Uterus (tissue), 4 donors: Measurements from ENCODE around the gene ADARB2. TPM values are rescaled to one million over a fixed set of nuclear protein-coding genes. Genes with fewer than 3 reads are reported as not detected.

Experiments used
- DNase-seq, 2 donors: peaks; one replicate each; pipeline ENCODE4 v3.0.0-alpha.2; 2019 to 2020
- H3K27ac ChIP-seq, 2 donors: fragments of 200-600 bp; sonication (generic); 1 replicate in 1 of 2; 2 replicates in 1 of 2; pipeline ENCODE4 v1.5.1; 2016 to 2018
- H3K27me3 ChIP-seq, 2 donors: fragments of 200-600 bp; sonication (generic); one replicate each; pipeline ENCODE4 v1.5.1; 2018 to 2019; ENCODE audit warnings: control low read depth in 1 of 2
- H3K36me3 ChIP-seq, 2 donors: fragments of 200-600 bp; sonication (generic); one replicate each; pipeline ENCODE4 v1.5.1; 2019; ENCODE audit warnings: control low read depth in 1 of 2
- H3K4me1 ChIP-seq, 2 donors: fragments of 200-600 bp; sonication (generic); one replicate each; pipeline ENCODE4 v1.5.1; 2018 to 2019; ENCODE audit warnings: control low read depth in 1 of 2
- H3K4me3 ChIP-seq, 2 donors: fragments of 200-600 bp; sonication (generic); 1 replicate in 1 of 2; 2 replicates in 1 of 2; pipeline ENCODE4 v1.5.1; 2018 to 2019; ENCODE audit warnings: mild to moderate bottlenecking in 1 of 2
- H3K9me3 ChIP-seq, 2 donors: fragments of 200-600 bp; sonication (generic); one replicate each; pipeline ENCODE4 v1.5.1; 2019; ENCODE audit warnings: control low read depth in 1 of 2
- POLR2A ChIP-seq, 2 donors: fragments of 450-650 bp; IDR thresholded peaks; one replicate each; pipeline ENCODE4 v1.6.1; 2016; ENCODE audit warnings: antibody characterized with exemption in 2 of 2, mild to moderate bottlenecking in 1 of 2, moderate library complexity in 1 of 2
- intact Hi-C: fragments of 100-400 bp; cut with DNase I; formaldehyde crosslinking; loops from one replicate; pipeline ENCODE4 v1.15.1; 2023; ENCODE audit warnings: low total_unique reads
- total RNA-seq, 4 donors: library from RNA; depleted of rRNA in 3 of 4; stranded (reverse); fragments of >200 nt in 3 of 4; gene quantifications; one replicate each; pipeline versions ENCODE4 v1.1.0 to v1.2.4, GENCODE V29; 2014 to 2023
- TF ChIP-seq, protein P1 (sequence below), 4 experiments: fragments of 200-600 bp in 2 of 4; fragments of 450-650 bp in 2 of 4; sonication (generic) in 2 of 4; IDR thresholded peaks; one replicate each; pipeline ENCODE4 v1.5.1; 2016 to 2019; ENCODE audit warnings: antibody characterized with exemption in 4 of 4, mild to moderate bottlenecking in 2 of 4, moderate library complexity in 1 of 4
- donor health status: DM: yes; HTN: yes; CAD: no.

The ADARB2 gene
- total RNA-seq, 4 donors from 2014 or later, result 0.76 to 2.6 (median 2.0) TPM; not detected in 1

DNA sequence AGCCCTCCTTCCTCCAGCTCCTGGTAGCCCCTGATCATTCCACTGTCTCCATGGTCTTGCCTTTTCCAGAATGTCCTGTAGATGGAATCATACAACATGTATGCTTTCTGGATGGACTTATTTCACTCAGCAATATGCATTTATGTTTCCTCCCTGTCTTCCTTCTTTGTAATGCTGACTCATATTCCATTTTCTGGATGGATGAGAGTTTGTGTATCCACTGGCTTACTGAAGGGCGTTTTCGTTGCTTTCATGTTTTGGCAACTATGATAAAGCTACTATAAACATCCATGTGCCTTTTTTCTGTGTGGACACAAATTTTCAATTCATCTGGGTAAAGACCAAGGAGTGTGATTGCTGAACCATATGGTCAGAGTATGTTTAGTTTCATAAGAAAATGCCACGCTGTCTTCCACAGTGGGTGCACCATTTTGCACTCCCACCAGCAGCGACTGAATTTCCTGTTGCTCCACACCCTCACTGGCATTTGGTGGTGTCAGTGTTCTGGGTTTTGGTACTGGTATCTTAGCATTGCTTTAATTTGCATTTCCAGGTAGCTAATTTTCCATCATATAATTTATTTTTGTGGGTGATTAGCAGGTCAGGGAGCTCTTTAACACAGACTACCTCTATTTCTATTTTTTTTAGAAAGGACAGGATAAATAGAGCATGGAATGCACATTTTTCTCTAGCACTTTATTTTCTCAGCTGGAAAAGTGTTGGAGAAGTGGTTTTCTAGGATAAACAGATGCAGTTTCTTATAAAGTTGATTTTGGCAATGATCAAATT is 429.0 kb downstream of the ADARB2 start:
- Histone ChIP-seq H3K36me3 (no peaks in the 10 kb centered on the region), H3K4me1 (no peaks in the 10 kb centered on the region), H3K27me3 (no peaks in the 10 kb centered on the region), H3K9me3 (no peaks in the 10 kb centered on the region), H3K4me3 (no peak overlapping the region), H3K27ac (no peak overlapping the region)
- intact Hi-C loops, result no loop called here
- TF ChIP-seq POLR2A (IDR thresholded peaks at IDR 0.05), result no peak
- TF ChIP-seq, protein P1, sequence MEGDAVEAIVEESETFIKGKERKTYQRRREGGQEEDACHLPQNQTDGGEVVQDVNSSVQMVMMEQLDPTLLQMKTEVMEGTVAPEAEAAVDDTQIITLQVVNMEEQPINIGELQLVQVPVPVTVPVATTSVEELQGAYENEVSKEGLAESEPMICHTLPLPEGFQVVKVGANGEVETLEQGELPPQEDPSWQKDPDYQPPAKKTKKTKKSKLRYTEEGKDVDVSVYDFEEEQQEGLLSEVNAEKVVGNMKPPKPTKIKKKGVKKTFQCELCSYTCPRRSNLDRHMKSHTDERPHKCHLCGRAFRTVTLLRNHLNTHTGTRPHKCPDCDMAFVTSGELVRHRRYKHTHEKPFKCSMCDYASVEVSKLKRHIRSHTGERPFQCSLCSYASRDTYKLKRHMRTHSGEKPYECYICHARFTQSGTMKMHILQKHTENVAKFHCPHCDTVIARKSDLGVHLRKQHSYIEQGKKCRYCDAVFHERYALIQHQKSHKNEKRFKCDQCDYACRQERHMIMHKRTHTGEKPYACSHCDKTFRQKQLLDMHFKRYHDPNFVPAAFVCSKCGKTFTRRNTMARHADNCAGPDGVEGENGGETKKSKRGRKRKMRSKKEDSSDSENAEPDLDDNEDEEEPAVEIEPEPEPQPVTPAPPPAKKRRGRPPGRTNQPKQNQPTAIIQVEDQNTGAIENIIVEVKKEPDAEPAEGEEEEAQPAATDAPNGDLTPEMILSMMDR (IDR thresholded peaks at IDR 0.05), result no peak
- DNase-seq, result no peak

DNA sequence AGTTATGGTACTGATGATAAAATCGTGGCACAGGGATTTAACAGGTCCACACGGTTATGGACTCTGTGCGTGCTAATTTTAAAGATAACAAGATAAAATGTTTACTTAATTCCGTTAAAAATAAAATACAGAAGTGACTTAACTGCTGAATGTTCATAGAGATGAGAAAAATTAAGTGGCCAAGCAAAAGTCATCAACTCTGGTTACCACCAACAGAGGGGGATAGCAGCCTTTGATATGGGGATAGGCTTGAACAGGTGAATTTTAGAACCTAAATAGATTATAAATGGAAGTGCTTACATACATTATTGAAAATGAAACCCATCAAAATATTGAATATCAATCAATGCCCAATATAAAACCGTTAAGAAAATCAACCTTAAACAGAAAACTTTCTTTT is 436.2 kb downstream of the ADARB2 start:
- DNase-seq, result no peak
- intact Hi-C loops, result no loop called here
- Histone ChIP-seq H3K27ac (no peak overlapping the region), H3K4me3 (no peak overlapping the region), H3K4me1 (no peaks in the 10 kb centered on the region), H3K9me3 (no peaks in the 10 kb centered on the region), H3K36me3 (no peaks in the 10 kb centered on the region), H3K27me3 (no peaks in the 10 kb centered on the region)
- TF ChIP-seq, protein P1 (IDR thresholded peaks at IDR 0.05), result no peak
- no peak for TF ChIP-seq POLR2A (IDR thresholded peaks at IDR 0.05)

DNA sequence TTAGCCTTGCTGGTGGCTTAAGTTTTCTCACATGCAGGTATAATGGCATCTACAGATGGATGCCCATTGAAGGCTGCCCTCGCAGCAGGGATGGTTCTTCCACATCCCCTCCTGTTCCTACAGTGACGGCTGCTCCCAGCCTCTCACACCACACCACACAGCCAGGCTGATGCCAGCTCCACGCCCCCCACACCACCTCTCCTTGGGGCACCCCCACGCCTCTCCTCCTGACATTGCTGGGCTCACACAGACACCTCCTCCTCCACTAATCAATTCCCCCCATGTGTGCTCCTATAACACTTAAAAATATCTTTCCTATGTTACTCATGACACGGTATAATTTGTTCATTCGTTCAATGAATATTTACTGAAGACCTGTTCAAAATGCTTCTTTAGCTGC is 437.1 kb downstream of the ADARB2 start:
- H3K27ac ChIP-seq, result no peak overlapping the region
- TF ChIP-seq, protein P1 (IDR thresholded peaks at IDR 0.05), result no peak
- TF ChIP-seq POLR2A (IDR thresholded peaks at IDR 0.05), result no peak
- H3K9me3 ChIP-seq, result no peaks in the 10 kb centered on the region
- H3K27me3 ChIP-seq, result no peaks in the 10 kb centered on the region
- DNase-seq, result no peak
- no peak overlapping the region for H3K4me3 ChIP-seq
- intact Hi-C loops, result no loop called here
- no peaks in the 10 kb centered on the region for H3K4me1 ChIP-seq
- no peaks in the 10 kb centered on the region for H3K36me3 ChIP-seq

DNA sequence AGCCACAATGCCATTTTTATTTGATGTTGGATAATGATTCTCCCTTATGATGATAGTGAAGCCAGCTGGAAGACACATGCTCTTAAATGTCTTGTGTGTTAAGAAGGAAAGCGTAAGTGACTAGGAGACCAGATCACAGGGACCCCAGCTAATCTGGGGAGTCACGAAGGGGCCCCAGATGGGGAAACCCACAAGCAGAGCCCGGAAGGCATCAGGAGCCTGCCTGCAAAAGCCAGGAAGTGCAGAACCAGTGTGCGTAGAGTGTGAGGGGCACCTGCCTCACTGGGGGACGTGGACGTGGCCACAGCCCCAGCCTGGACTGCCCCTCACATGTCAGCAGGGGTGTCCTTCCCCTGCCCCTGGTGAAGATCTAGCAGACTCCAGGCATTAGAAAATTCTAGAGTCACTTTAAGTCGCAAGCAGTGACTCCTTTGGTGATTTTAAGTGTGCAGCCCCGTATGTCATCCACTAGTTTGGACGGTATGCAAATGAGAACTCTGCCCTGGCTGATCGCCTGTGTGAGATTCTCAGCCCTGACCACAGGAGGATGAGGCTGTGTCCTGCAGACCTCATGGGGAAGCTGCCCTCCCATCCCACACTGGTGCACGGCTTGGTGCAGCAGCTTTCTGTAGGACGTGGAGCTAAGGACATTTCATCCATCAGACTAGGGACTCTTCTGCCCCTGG is 438.1 kb downstream of the ADARB2 start:
- H3K27ac ChIP-seq, result no peak overlapping the region
- no peaks in the 10 kb centered on the region for H3K36me3 ChIP-seq
- no peaks in the 10 kb centered on the region for H3K9me3 ChIP-seq
- H3K27me3 ChIP-seq, result no peaks in the 10 kb centered on the region
- DNase-seq, result no peak
- no peak overlapping the region for H3K4me3 ChIP-seq
- no peaks in the 10 kb centered on the region for H3K4me1 ChIP-seq
- TF ChIP-seq, protein P1 (IDR thresholded peaks at IDR 0.05), result no peak
- TF ChIP-seq POLR2A (IDR thresholded peaks at IDR 0.05), result no peak
- intact Hi-C loops, result no loop called here
